NCI-H748 treated with DMSO at 0.1 percent for 48 hours (cell line): ENCODE data around the gene TMEM254.
"Not testable (repeated sequence)": the region's sequence is repeated elsewhere in the genome, so short reads cannot be mapped to it uniquely, and the experiment has no call there.

Source experiments
- DNase-seq: peaks from one replicate; lab custom pipeline; 2025; lab: John Stamatoyannopoulos, UW

The TMEM254 gene

GRCh38 chr10:80077869-80078447 is 507 bp upstream of the TMEM254 start:
- DNase-seq = no peak

- DNase-seq = no peak
Observed at GRCh38 chr10:80079312-80079719, 851 bp downstream of the TMEM254 start.

- no peak for DNase-seq
Observed at GRCh38 chr10:80081026-80081425, 2.6 kb downstream of the TMEM254 start.

GRCh38 chr10:80081801-80082750 is 3.6 kb downstream of the TMEM254 start:
- no peak for DNase-seq

- DNase-seq = no peak
Observed at GRCh38 chr10:80090121-80090520, 11.7 kb downstream of the TMEM254 start.

- no peak for DNase-seq
Observed at GRCh38 chr10:80094231-80094630, 15.8 kb downstream of the TMEM254 start.

- not testable (repeated sequence) for DNase-seq
Observed at GRCh38 chr10:80098272-80098671, 19.8 kb downstream of the TMEM254 start.

GRCh38 chr10:80099295-80099694 is 20.8 kb downstream of the TMEM254 start:
- DNase-seq = not testable (repeated sequence)

- no peak for DNase-seq
Observed at GRCh38 chr10:80100116-80100515, 21.7 kb downstream of the TMEM254 start.

- no peak for DNase-seq
Observed at GRCh38 chr10:80100861-80101695, 22.6 kb downstream of the TMEM254 start.

GRCh38 chr10:80104066-80104926 is 25.8 kb downstream of the TMEM254 start:
- DNase-seq = no peak

- DNase-seq = no peak
Observed at GRCh38 chr10:80108576-80109239, 30.2 kb downstream of the TMEM254 start.

GRCh38 chr10:80110986-80111385 is 32.5 kb downstream of the TMEM254 start:
- no peak for DNase-seq

- no peak for DNase-seq
Observed at GRCh38 chr10:80118669-80119068, 40.2 kb downstream of the TMEM254 start.

GRCh38 chr10:80122110-80122710 is 43.7 kb downstream of the TMEM254 start:
- DNase-seq = no peak

GRCh38 chr10:80122746-80123145 is 44.3 kb downstream of the TMEM254 start:
- no peak for DNase-seq

- no peak for DNase-seq
Observed at GRCh38 chr10:80126876-80127275, 48.4 kb downstream of the TMEM254 start.

GRCh38 chr10:80131499-80131901 is 53.0 kb downstream of the TMEM254 start:
- DNase-seq = no peak

- DNase-seq = no peak
Observed at GRCh38 chr10:80132299-80133139, 54.1 kb downstream of the TMEM254 start, which contains the start of gene PLAC9. Gene PLAC9, plus strand, starts transcription at chr10:80132730. Its CDS starts 33 bp downstream, at chr10:80132763.
